Colonic mucosa (tissue), 4 donors: ENCODE results near the gene MTFMT. TPM values are rescaled to one million over a fixed set of nuclear protein-coding genes. Genes with fewer than 3 reads are reported as not detected.
A peak's percentile ranks its signal among the peaks of the same experiment; 100 is the strongest.

Experiments used
- DNase-seq: peaks from one replicate; pipeline ENCODE4 v3.0.0-alpha.2; 2020
- H3K27ac ChIP-seq: fragments of 200-600 bp; one replicate; pipeline ENCODE4 v1.8.0; 2021
- H3K27me3 ChIP-seq: fragments of 200-600 bp; one replicate; pipeline ENCODE4 v1.8.0; 2021
- H3K36me3 ChIP-seq: fragments of 200-600 bp; one replicate; pipeline ENCODE4 v1.8.0; 2021
- H3K4me1 ChIP-seq: fragments of 200-600 bp; one replicate; pipeline ENCODE4 v1.8.0; 2021; ENCODE audit warnings: mild to moderate bottlenecking
- H3K4me3 ChIP-seq: fragments of 200-600 bp; one replicate; pipeline ENCODE4 v1.8.0; 2021
- H3K9ac ChIP-seq, 2 donors: one replicate each; pipeline ENCODE4 v1.7.0; 2013; ENCODE audit warnings: control low read depth in 2 of 2, low read depth in 2 of 2, low read length in 2 of 2
- H3K9me3 ChIP-seq: fragments of 200-600 bp; one replicate; pipeline ENCODE4 v1.8.0; 2021
- CTCF ChIP-seq: fragments of 200-600 bp; IDR thresholded peaks from one replicate; pipeline ENCODE4 v1.8.0; 2022; ENCODE audit warnings: antibody characterized with exemption, mild to moderate bottlenecking
- intact Hi-C: fragments of 100-400 bp; cut with DNase I; formaldehyde crosslinking; loops from one replicate; pipeline ENCODE4 v1.14.1; 2022
- total RNA-seq, 2 donors: library from RNA; stranded (reverse); fragmentation: NEBNext Ultra II Directional in 1 of 2; extraction: Animal tissue kit (Norgen Biotek cat#: 25700) in 1 of 2; gene quantifications; one replicate each; pipeline ENCODE4 v1.2.1, GENCODE V29; 2021
- donor health status: healthy.
- donor health status: DM: no; HTN: no; CAD: no.
- donor health status: DM: no; HTN: no; CAD: no.

Gene MTFMT
- total RNA-seq, 2 donors from 2014 or later: 22.1 to 25.9 TPM

DNA sequence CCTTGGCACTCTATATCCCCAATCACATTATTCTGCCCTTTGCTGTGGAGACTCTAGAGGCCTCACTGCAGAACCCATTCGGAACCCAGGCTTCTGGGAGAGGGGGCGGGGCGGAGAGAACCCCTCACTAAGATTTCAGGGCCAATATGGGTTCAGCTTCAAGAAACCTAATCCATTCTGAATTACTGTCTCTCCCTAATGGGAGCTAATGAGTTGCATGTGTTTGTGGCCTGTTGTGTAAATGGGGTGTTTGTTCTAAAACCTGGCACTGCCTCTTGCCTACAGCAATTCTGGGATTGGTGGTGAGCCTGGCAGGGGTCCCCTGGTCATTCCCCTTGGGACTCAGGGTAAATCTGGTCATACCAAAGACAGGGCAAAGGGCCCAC, 39.0 kb upstream of the MTFMT start:
- intact Hi-C loops: no loop called here
- Histone ChIP-seq H3K27ac (peak overlapping the region; percentile 71), H3K4me3 (peak overlapping the region; percentile 42), H3K9me3 (no peaks in the 10 kb centered on the region), H3K27me3 (peaks cover 7% of the 10 kb centered on the region), H3K4me1 (no peaks in the 10 kb centered on the region), H3K36me3 (no peaks in the 10 kb centered on the region), H3K9ac (peak overlapping the region in 1 of 2 donors; percentile 51)
- TF ChIP-seq CTCF: no peak
- no peak for DNase-seq

GRCh38 chr15:65067645-65068402, 38.4 kb upstream of the MTFMT start, which contains the start of gene RASL12:
Gene RASL12 (minus strand): TSS chr15:65067991. CDS start chr15:65067835, 156 bp downstream.
- no peaks in the 10 kb centered on the region for H3K9me3 ChIP-seq
- H3K27me3 ChIP-seq: peaks cover 7% of the 10 kb centered on the region
- intact Hi-C loops: no loop called here
- H3K9ac ChIP-seq: peak within 1 kb of the TSS; percentile 63 to 64
- peak within 1 kb of the TSS; percentile 42 for H3K4me3 ChIP-seq
- H3K27ac ChIP-seq: peak within 1 kb of the TSS; percentile 71
- H3K4me1 ChIP-seq: no peaks in the 10 kb centered on the region
- no peak for DNase-seq
- no peaks in the 10 kb centered on the region for H3K36me3 ChIP-seq
- no peak for TF ChIP-seq CTCF

DNA sequence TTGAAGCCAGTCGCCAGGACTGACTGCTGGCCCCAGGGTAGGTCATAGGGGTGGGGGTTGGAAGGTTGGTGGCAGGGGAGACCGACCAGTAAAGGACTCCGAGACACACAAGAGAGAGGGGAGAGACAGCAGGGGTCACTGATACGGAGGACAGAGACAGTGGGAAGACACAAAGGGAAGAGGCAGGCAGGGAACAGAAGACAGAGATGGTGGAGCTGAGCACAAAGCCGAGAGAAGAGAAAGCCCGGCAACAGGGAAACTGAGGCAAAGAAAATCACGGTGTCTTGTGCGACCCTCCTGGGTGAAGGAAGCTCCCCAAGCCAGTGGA, 37.8 kb upstream of the MTFMT start:
- TF ChIP-seq CTCF: no peak
- peak overlapping the region; percentile 63 to 64 for H3K9ac ChIP-seq
- peaks cover 7% of the 10 kb centered on the region for H3K27me3 ChIP-seq
- H3K4me1 ChIP-seq: no peaks in the 10 kb centered on the region
- H3K4me3 ChIP-seq: peak overlapping the region; percentile 42
- peak overlapping the region; percentile 71 for H3K27ac ChIP-seq
- no peak for DNase-seq
- no peaks in the 10 kb centered on the region for H3K36me3 ChIP-seq
- intact Hi-C loops: no loop called here
- no peaks in the 10 kb centered on the region for H3K9me3 ChIP-seq

DNA sequence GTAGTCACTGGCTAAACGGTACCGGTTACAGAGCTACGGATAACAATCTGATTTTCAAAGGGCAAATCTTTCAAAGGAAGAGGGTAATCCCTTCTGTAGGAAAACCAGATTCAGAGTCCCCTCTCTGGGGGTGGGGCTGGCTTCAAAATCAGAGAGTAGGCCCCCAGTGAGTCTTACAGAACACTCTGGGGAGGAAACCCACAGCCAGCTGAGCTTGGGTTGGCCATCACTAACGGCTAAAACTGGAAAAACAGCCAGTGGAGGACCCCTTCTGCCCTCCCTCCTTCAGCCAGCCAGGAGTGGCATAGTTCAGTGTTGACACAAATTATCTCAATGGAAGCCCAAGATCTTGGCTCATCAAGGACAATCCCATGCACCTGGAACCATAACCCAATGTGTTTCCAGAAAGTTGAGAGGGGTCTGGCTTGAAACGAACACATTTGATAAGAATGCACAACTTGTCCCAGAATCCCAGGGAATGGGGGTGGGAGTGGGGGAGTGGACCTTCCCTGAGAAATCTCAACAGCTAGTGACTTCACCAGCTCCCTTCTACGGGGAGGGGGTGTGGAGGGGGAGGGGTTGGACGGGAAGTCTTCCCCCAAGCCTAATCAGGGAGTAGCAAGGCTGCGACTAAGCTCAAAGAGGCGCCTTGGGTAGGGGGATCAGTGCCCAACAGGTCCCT, 37.3 kb upstream of the MTFMT start:
- no peak for DNase-seq
- intact Hi-C loops: no loop called here
- H3K27me3 ChIP-seq: peaks cover 7% of the 10 kb centered on the region
- no peak for TF ChIP-seq CTCF
- peak overlapping the region; percentile 26 to 33 for H3K9ac ChIP-seq
- peak overlapping the region; percentile 42 for H3K4me3 ChIP-seq
- peak overlapping the region; percentile 71 for H3K27ac ChIP-seq
- no peaks in the 10 kb centered on the region for H3K36me3 ChIP-seq
- H3K9me3 ChIP-seq: no peaks in the 10 kb centered on the region
- H3K4me1 ChIP-seq: no peaks in the 10 kb centered on the region

DNA sequence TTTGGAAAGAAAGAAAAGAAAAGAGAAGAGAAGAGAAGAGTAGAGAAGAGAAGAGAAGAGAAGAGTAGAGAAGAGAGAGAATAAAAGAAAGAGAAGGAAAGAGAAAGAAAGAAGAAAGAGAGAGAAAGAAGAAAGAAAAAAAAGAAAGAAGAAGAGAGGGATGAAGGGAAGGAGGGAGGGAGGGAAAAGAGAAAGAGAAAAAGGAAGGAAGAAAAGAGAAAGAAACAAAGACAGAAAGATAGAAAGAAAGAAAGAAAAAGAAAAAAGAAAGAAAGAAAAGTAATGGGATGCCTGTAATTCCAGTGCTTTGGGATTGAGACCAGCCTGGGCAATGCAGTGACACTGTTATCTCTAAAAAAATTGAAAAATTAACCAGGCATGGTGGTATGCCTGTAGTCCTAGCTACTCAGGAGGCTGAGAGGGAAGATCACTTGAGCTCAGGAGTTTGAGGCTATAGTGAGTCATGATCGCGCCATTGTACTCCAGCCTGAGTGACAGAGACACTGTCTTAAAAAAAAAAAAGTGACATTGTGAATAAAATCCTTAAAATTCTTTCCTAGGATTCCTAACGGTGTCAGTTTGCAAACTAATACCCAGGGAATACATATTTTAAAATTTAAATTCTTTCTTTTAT, 36.7 kb upstream of the MTFMT start:
- H3K9me3 ChIP-seq: no peaks in the 10 kb centered on the region
- H3K27ac ChIP-seq: peak overlapping the region; percentile 71
- no peak overlapping the region for H3K4me3 ChIP-seq
- no peak for TF ChIP-seq CTCF
- no peaks in the 10 kb centered on the region for H3K36me3 ChIP-seq
- no peaks in the 10 kb centered on the region for H3K4me1 ChIP-seq
- no peak for DNase-seq
- intact Hi-C loops: no loop called here
- peaks cover 7% of the 10 kb centered on the region for H3K27me3 ChIP-seq
- no peak overlapping the region for H3K9ac ChIP-seq
